IMR-90 (cell line): ENCODE results near the gene HS6ST2. TPM values are rescaled to one million over a fixed set of nuclear protein-coding genes. Genes with fewer than 3 reads are reported as not detected.

Experiments used
- ATAC-seq: fragments of 200-7000 bp; cut with Tn5 transposase; 2 replicates; pipeline ENCODE4 v1.9.1; 2020; ENCODE audit warnings: low read depth, mild to moderate bottlenecking, moderate library complexity
- BruUV-seq: library from RNA; stranded (reverse); fragments of 400-500 nt; replicated peaks from 2 replicates; lab custom pipeline; 2021; lab: Mats Ljungman, UMichigan
- CTCF ChIA-PET: fragments of 300-600 bp; formaldehyde crosslinking; extraction: SDS; loops from one replicate; lab custom pipeline; 2021; ENCODE audit warnings: antibody characterized with exemption; lab: Yijun Ruan, JAX
- POLR2A ChIA-PET: fragments of 300-600 bp; sonication (Branson Sonifier 250); formaldehyde crosslinking; loops from one replicate; lab custom pipeline; 2022; ENCODE audit warnings: antibody characterized with exemption; ENCODE audit not compliant: unreplicated experiment; lab: Charles Lee
- DNase-seq: peaks from one replicate; pipeline ENCODE4 v3.0.0; 2013
- H2AFZ ChIP-seq: replicated peaks from 2 replicates; pipeline ENCODE3; 2013; ENCODE audit warnings: low read length, mild to moderate bottlenecking; ENCODE audit not compliant: poor library complexity
- H2AK5ac ChIP-seq: 2 replicates; pipeline ENCODE4 v1.6.1; 2013; ENCODE audit warnings: low read depth, low read length, inconsistent platforms
- H2AK9ac ChIP-seq: replicated peaks from 2 replicates; pipeline ENCODE3; 2013; ENCODE audit warnings: mild to moderate bottlenecking, low read depth, low read length, moderate library complexity; ENCODE audit not compliant: poor library complexity
- H2BK120ac ChIP-seq: 2 replicates; pipeline ENCODE4 v1.6.1; 2013; ENCODE audit warnings: low read depth, low read length, inconsistent platforms
- H2BK15ac ChIP-seq: 3 replicates; pipeline ENCODE4 v1.6.1; 2013; ENCODE audit warnings: low read depth, low read length, inconsistent platforms
- H2BK20ac ChIP-seq: 2 replicates; pipeline ENCODE4 v1.6.1; 2013; ENCODE audit warnings: low read depth, mild to moderate bottlenecking, inconsistent platforms, low read length, moderate library complexity
- H2BK5ac ChIP-seq: 2 replicates; pipeline ENCODE4 v1.6.1; 2013; ENCODE audit warnings: mild to moderate bottlenecking, low read depth, low read length, inconsistent platforms; ENCODE audit not compliant: poor library complexity, severe bottlenecking
- H3K14ac ChIP-seq: replicated peaks from 2 replicates; pipeline ENCODE4 v1.6.1; 2013; ENCODE audit warnings: low read depth, low read length, inconsistent platforms
- H3K18ac ChIP-seq: 2 replicates; pipeline ENCODE4 v1.6.1; 2013; ENCODE audit warnings: low read depth, low read length, control low read depth
- H3K23ac ChIP-seq: 2 replicates; pipeline ENCODE4 v1.6.1; 2013; ENCODE audit warnings: low read depth, low read length, inconsistent platforms
- H3K27ac ChIP-seq: 2 replicates; pipeline ENCODE4 v1.5.1; 2013; ENCODE audit warnings: mild to moderate bottlenecking, control low read depth, low read length; ENCODE audit not compliant: insufficient read depth
- H3K27me3 ChIP-seq: 2 replicates; pipeline ENCODE4 v1.6.1; 2013; ENCODE audit warnings: low read length; ENCODE audit not compliant: control insufficient read depth, insufficient read depth
- H3K36me3 ChIP-seq: 2 replicates; pipeline ENCODE4 v1.6.1; 2013; ENCODE audit warnings: low read length, mixed read lengths; ENCODE audit not compliant: control insufficient read depth, insufficient read depth
- H3K4ac ChIP-seq: 2 replicates; pipeline ENCODE4 v1.6.1; 2013; ENCODE audit warnings: low read depth, low read length, inconsistent platforms
- H3K4me1 ChIP-seq: 2 replicates; pipeline ENCODE4 v1.6.1; 2013; ENCODE audit warnings: low read length, mixed read lengths; ENCODE audit not compliant: control insufficient read depth, insufficient read depth
- H3K4me2 ChIP-seq: 2 replicates; pipeline ENCODE4 v1.6.1; 2013; ENCODE audit warnings: low read depth, mild to moderate bottlenecking, control low read depth, low read length, moderate library complexity
- H3K4me3 ChIP-seq: 2 replicates; pipeline ENCODE4 v1.5.1; 2013; ENCODE audit warnings: low read depth, mild to moderate bottlenecking, control low read depth, low read length, moderate library complexity; ENCODE audit not compliant: insufficient read depth
- H3K56ac ChIP-seq: 2 replicates; pipeline ENCODE4 v1.6.1; 2013; ENCODE audit warnings: low read length, inconsistent platforms; ENCODE audit not compliant: insufficient read depth; ENCODE audit errors: extremely low read depth
- H3K79me1 ChIP-seq, 2 experiments: 2 replicates each; pipeline ENCODE4 v1.6.1; 2013; ENCODE audit warnings: low read length in 2 of 2, inconsistent platforms in 1 of 2, low read depth in 1 of 2
- H3K9ac ChIP-seq: 2 replicates; pipeline ENCODE4 v1.6.1; 2013; ENCODE audit warnings: low read depth, low read length, control low read depth
- H3K9me1 ChIP-seq: 2 replicates; pipeline ENCODE4 v1.6.1; 2013; ENCODE audit warnings: low read length, inconsistent platforms; ENCODE audit not compliant: insufficient read depth
- H3K9me3 ChIP-seq: 2 replicates; pipeline ENCODE4 v1.6.1; 2013; ENCODE audit warnings: low read length; ENCODE audit not compliant: control insufficient read depth, insufficient read depth
- H4K20me1 ChIP-seq: 2 replicates; pipeline ENCODE4 v1.6.1; 2013; ENCODE audit warnings: low read length, inconsistent platforms; ENCODE audit not compliant: insufficient read depth
- H4K5ac ChIP-seq: 2 replicates; pipeline ENCODE4 v1.6.1; 2013; ENCODE audit warnings: mild to moderate bottlenecking, low read depth, low read length, control low read depth
- H4K8ac ChIP-seq, 2 experiments: 2 replicates each; pipeline ENCODE4 v1.6.1; 2013; ENCODE audit warnings: low read depth in 2 of 2, low read length in 2 of 2, control low read depth in 1 of 2, inconsistent platforms in 1 of 2
- H4K91ac ChIP-seq: 2 replicates; pipeline ENCODE4 v1.6.1; 2013; ENCODE audit warnings: low read depth, low read length, inconsistent platforms; ENCODE audit not compliant: insufficient read depth
- MAFK ChIP-seq: IDR thresholded peaks from 2 replicates; pipeline ENCODE4 v1.6.1; 2012; ENCODE audit warnings: low read depth, low read length, improper control_type of control experiment
- MXI1 ChIP-seq: IDR thresholded peaks from 2 replicates; pipeline ENCODE4 v1.6.1; 2012; ENCODE audit warnings: low read depth, mild to moderate bottlenecking, low read length, moderate library complexity, borderline replicate concordance
- RCOR1 ChIP-seq: IDR thresholded peaks from 2 replicates; pipeline ENCODE4 v1.6.1; 2012; ENCODE audit warnings: mild to moderate bottlenecking, low read length, improper control_type of control experiment; ENCODE audit not compliant: insufficient replicate concordance
- RFX5 ChIP-seq: IDR thresholded peaks from 2 replicates; pipeline ENCODE4 v1.8.0; 2012; ENCODE audit warnings: low read depth, mild to moderate bottlenecking, low read length, moderate library complexity
- WGBS, 2 experiments: methylation state at CpG; one replicate each; pipeline versions ENCODE4 v1.1.5 to v1.1.7; 2013; ENCODE audit warnings: missing lambda C conversion rate in 2 of 2; ENCODE audit not compliant: insufficient read length in 1 of 2; ENCODE audit errors: extremely low coverage in 2 of 2; 5-methylcytosine and 5-hydroxymethylcytosine counted together
- dilution Hi-C: fragments of 300-500 bp; cut with HindIII; formaldehyde crosslinking; loops from one replicate; pipeline ENCODE4 v1.14.3; 2018; ENCODE audit warnings: low sequenced_read_pairs; ENCODE audit not compliant: unreplicated experiment
- in situ Hi-C: fragments of 300-500 bp; cut with MboI; formaldehyde crosslinking; loops from 3 replicates; pipeline ENCODE4 v1.14.3; 2019; ENCODE audit warnings: low sequenced_read_pairs, inconsistent platforms, mixed read lengths
- intact Hi-C: fragments of 100-400 bp; cut with micrococcal nuclease; formaldehyde crosslinking; loops from 2 replicates; pipeline ENCODE4 v1.10.0; 2022
- polyA plus RNA-seq, 3 experiments: library from polyadenylated mRNA; depleted of rRNA; stranded (reverse); fragments of >200 nt; gene quantifications; 2 replicates each; pipeline ENCODE4 v1.2.3, GENCODE V29; 2012; ENCODE audit warnings: low replicate concordance in 1 of 3
- total RNA-seq: library from RNA; depleted of rRNA; stranded (reverse); fragments of >200 nt; gene quantifications from 2 replicates; pipeline ENCODE4 v1.2.3, GENCODE V29; 2012
- TF ChIP-seq, protein P1 (sequence below): conservative IDR thresholded peaks from 2 replicates; pipeline ENCODE4 v1.5.1; 2012; ENCODE audit warnings: mild to moderate bottlenecking, low read depth, low read length, improper control_type of control experiment
- TF ChIP-seq, protein P2 (sequence below): fragments of 150-350 bp; IDR thresholded peaks from 2 replicates; pipeline ENCODE4 v1.6.1; 2017; ENCODE audit warnings: mild to moderate bottlenecking, antibody characterized with exemption, low read length, low read depth

The HS6ST2 gene
- total and polyA plus RNA-seq, 2 of the 4 experiments (the other 2 are of a cell fraction): not detected

DNA sequence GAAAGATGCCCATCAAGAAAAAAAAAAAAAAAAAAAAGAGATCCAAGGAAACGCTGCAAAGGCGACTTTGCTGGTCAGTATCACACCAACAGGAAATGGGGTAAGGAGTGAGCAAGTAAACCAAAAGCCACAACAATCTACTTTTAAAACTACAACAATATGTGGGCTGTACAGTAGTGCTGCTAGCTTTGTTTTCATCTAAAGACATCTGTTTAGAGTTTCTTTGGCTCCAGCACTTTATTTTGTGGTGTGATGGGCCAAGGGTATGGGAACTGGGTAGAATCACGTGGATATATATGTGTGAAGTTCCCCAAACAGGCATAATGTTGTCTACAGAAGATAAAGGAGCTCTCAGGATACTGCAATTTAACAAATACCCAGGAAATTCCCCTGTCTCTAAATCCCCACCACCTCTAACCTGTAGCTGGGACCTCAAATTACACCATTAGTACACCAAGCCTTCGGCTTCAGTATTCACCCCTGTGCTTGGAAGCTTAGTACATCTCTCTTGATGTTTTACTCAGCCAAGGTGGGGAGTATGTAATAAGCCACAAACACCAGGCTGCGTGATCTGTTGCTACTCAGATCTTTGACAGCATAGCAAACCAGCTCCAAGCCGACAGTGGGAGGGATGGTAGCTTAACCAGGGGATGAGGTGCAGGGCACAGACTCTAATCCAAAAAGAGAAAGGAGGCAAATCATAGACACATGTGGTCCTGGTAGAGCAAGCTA is 207.9 kb downstream of the HS6ST2 start:
- no peak overlapping the region for H3K4me3 ChIP-seq
- H3K23ac ChIP-seq: no peak overlapping the region
- dilution Hi-C loops: no loop called here
- in situ Hi-C loops: no loop called here
- no peak overlapping the region for H4K8ac ChIP-seq
- H3K27ac ChIP-seq: no peak overlapping the region
- no peaks in the 10 kb centered on the region for H3K36me3 ChIP-seq
- H4K5ac ChIP-seq: no peak overlapping the region
- H3K79me1 ChIP-seq: no peaks in the 10 kb centered on the region
- H3K27me3 ChIP-seq: peaks cover 9% of the 10 kb centered on the region
- H3K56ac ChIP-seq: no peak overlapping the region
- no TSS peak for BruUV-seq
- DNase-seq (no peak), ATAC-seq (no peak)
- ChIA-PET CTCF (no interaction called here), POLR2A (no interaction called here)
- no peak overlapping the region for H3K4me2 ChIP-seq
- TF ChIP-seq RFX5 (no peak), RCOR1 (no peak), MAFK (no peak), MXI1 (no peak)
- TF ChIP-seq, protein P1, sequence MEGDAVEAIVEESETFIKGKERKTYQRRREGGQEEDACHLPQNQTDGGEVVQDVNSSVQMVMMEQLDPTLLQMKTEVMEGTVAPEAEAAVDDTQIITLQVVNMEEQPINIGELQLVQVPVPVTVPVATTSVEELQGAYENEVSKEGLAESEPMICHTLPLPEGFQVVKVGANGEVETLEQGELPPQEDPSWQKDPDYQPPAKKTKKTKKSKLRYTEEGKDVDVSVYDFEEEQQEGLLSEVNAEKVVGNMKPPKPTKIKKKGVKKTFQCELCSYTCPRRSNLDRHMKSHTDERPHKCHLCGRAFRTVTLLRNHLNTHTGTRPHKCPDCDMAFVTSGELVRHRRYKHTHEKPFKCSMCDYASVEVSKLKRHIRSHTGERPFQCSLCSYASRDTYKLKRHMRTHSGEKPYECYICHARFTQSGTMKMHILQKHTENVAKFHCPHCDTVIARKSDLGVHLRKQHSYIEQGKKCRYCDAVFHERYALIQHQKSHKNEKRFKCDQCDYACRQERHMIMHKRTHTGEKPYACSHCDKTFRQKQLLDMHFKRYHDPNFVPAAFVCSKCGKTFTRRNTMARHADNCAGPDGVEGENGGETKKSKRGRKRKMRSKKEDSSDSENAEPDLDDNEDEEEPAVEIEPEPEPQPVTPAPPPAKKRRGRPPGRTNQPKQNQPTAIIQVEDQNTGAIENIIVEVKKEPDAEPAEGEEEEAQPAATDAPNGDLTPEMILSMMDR: no peak
- TF ChIP-seq, protein P2, sequence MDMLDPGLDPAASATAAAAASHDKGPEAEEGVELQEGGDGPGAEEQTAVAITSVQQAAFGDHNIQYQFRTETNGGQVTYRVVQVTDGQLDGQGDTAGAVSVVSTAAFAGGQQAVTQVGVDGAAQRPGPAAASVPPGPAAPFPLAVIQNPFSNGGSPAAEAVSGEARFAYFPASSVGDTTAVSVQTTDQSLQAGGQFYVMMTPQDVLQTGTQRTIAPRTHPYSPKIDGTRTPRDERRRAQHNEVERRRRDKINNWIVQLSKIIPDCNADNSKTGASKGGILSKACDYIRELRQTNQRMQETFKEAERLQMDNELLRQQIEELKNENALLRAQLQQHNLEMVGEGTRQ: no peak
- H4K20me1 ChIP-seq: no peaks in the 10 kb centered on the region
- H4K91ac ChIP-seq: no peak overlapping the region
- no peak overlapping the region for H2AK9ac ChIP-seq
- no CpG with 5 or more reads among the region's 6 CpGs for WGBS, 2 experiments
- no peaks in the 10 kb centered on the region for H3K9me1 ChIP-seq
- H3K9ac ChIP-seq: no peak overlapping the region
- H2BK15ac ChIP-seq: no peak overlapping the region
- no peak overlapping the region for H2BK120ac ChIP-seq
- H3K18ac ChIP-seq: no peak overlapping the region
- no peaks in the 10 kb centered on the region for H3K9me3 ChIP-seq
- no peak overlapping the region for H2AK5ac ChIP-seq
- no peak overlapping the region for H3K14ac ChIP-seq
- no peak overlapping the region for H3K4ac ChIP-seq
- intact Hi-C loops: no loop called here
- H2BK20ac ChIP-seq: no peak overlapping the region
- H2BK5ac ChIP-seq: no peak overlapping the region
- H3K4me1 ChIP-seq: no peaks in the 10 kb centered on the region
- H2AFZ ChIP-seq: no peak overlapping the region
